Smooth muscle cell of the umbilical artery (primary cell): Measurements from ENCODE around the gene ZSCAN12. TPM values are rescaled to one million over a fixed set of nuclear protein-coding genes. Genes with fewer than 3 reads are reported as not detected.

ENCODE experiments used
- total RNA-seq: library from RNA; depleted of rRNA; stranded (reverse); fragments of >200 nt; gene quantifications from 2 replicates; pipeline ENCODE4 v1.2.3, GENCODE V29; 2014

The ZSCAN12 gene
- total RNA-seq, result 6.7 and 7.7 TPM in 2 replicates

DNA sequence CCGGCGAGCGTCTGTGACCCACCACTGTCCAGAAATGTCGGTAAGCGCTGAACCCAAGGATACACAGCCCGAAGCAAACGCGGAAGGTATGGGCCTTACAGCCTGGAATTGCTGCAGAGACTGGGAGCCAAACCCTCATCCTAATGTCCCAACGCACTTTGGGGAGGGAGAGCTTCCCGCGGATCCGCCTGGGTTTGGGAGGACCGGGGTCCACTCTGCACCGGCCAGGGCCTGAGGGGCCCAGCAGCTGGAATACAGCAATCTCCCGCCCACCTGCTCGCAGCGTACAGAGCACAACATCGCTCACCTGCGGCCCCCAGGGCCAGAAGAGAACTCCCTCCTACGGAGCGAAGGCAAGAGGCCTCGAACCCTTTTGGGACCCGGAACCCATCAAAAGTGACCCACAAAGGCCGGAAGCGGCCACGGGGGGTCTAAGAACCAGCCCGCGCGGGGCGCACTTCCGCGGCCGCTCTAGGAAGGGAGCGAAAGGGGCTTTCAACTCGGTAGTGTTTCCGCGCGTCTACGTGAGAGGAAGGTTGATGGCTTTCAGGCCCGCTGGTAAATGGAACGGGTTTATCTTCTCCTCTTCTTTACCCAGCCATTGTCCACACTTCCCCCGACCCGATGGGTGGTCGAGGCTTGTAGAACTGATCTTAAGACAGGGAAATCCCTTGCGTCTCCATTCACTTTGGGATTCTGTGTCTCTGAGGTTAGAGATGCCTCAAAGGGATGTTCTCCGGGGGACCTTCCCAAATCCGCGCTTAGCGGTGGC, at the start of gene ZSCAN12:
ZSCAN12 (minus strand) TSS at position 398 of the 772 bp plus-strand sequence. CDS start 1,342 bp downstream, outside the sequence.

DNA sequence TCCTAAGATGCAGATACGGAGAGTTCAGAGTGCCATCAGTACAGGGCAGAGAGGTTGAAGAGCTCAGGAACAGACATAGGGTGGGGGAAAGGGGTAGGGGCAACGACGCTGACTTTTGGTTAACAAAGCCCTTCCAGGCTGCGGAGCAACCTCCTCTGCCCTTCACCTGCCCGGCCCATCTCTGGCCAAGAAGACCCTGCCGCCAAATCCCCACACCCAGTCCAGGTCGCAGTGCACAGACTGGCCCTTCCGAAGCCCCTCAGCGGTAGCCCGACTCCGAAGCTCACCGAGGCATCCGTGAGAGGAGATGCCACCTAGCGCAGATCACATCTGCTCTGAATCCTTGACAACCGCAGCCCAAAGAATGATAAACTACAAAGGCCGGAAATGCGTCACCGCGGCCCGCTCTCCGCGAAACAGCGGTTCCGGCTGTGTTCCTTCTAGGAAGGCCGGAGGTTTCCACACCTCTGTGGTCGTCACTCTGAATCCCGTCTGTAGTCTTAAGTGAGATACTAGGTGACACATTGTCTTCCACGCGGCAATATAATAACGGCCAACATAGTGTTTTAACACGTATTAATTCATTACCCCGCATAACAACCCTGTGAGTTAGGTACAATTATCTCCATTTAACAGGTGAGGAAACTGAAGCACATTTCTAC, 43.7 kb upstream of the ZSCAN12 start, which contains the start of gene ZSCAN23:
ZSCAN23 (minus strand) TSS at position 380 of the 662 bp plus-strand sequence. CDS start 7,225 bp downstream, outside the sequence.

GRCh38 chr6:28349892-28350737, 49.4 kb downstream of the ZSCAN12 start, which contains the start of gene ZKSCAN3:
Gene ZKSCAN3, plus strand, starts transcription at chr6:28349947. Its CDS starts 9,640 bp downstream, at chr6:28359587.

DNA sequence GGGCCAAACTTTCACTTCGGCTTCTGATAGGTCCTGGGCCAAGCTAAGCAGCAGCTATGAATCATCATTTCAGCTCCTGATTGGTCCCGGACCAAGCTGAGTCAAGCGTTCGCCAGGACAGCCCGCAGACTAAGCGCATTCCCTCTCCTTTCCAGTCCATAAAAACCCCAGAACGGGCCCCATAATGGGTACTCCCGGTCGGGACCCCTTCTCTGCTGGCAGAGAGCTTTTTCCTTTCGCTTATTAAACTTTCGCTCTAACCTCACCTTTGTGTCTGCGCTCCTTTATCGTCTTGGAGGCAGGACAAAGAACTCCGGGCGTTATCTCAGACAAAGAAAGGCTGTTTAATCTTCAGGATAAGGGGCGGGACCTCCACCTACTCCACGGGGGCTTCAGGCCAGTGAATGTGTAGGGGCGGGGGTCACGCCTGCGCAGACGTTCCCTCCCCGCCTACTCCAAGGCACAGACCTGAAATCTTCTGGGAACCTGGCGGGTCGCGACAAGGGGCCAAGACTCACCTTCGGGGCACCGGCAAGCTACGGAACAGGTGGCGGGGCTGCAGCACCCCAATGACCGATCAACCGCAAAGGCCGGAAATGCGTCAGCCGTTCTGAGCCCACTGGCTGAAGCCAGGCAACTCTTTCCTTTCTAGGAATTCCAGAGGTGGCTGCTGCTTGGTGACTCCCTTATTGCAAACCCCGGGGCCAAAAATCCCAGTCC, 63.8 kb downstream of the ZSCAN12 start, which contains the start of gene ZSCAN31:
ZSCAN31 (minus strand) TSS at position 585 of the 720 bp plus-strand sequence. CDS start 6,465 bp downstream, outside the sequence.

Other genes with a start within 250 kb of the ZSCAN12 start
- gene ZSCAN9, start 174.5 kb downstream of the ZSCAN12 start, total RNA-seq, result 12.2 and 14.3 TPM in 2 replicates
- gene ZKSCAN4, start 147.5 kb downstream of the ZSCAN12 start, total RNA-seq, result 3.8 and 6.2 TPM in 2 replicates
- 0.89 and 1.9 TPM in 2 replicates for gene NKAPL, start 140.4 kb downstream of the ZSCAN12 start, total RNA-seq
- gene ZSCAN26, start 132.6 kb downstream of the ZSCAN12 start, total RNA-seq, result 16.3 and 18.5 TPM in 2 replicates
- 5.6 and 6.5 TPM in 2 replicates for gene PGBD1, start 118.2 kb downstream of the ZSCAN12 start, total RNA-seq
- gene ZSCAN31, start 63.6 kb downstream of the ZSCAN12 start, total RNA-seq, result 1.8 and 2.0 TPM in 2 replicates
- 6.2 and 6.7 TPM in 2 replicates for gene ZKSCAN3, start 49.8 kb downstream of the ZSCAN12 start, total RNA-seq
- gene ZSCAN23, start 43.7 kb upstream of the ZSCAN12 start, total RNA-seq, result 3.3 and 7.4 TPM in 2 replicates
- not detected in 2 replicates for gene GPX6, start 116.0 kb upstream of the ZSCAN12 start, total RNA-seq
- gene GPX5, start 126.1 kb upstream of the ZSCAN12 start, total RNA-seq, result not detected in 2 replicates